Right renal pelvis (tissue), 4 donors: Measurements from ENCODE around the gene RHNO1. TPM values are rescaled to one million over a fixed set of nuclear protein-coding genes. Genes with fewer than 3 reads are reported as not detected.
"Not testable (repeated sequence)": the region's sequence is repeated elsewhere in the genome, so short reads cannot be mapped to it uniquely, and the experiment has no call there.

Source experiments
- DNase-seq, 4 donors: peaks; one replicate each; pipeline ENCODE4 v3.0.0-alpha.2; 2013; ENCODE audit warnings: low read depth in 4 of 4, low spot score in 3 of 4, missing footprints in 1 of 4
- polyA plus RNA-seq, 4 donors: library from polyadenylated mRNA; unstranded; fragments of 120-200 nt; gene quantifications; one replicate each; pipeline ENCODE4 v1.2.1, GENCODE V29; 2013; ENCODE audit not compliant: insufficient read length in 4 of 4

RHNO1 gene
- polyA plus RNA-seq, 4 donors: 42.6 to 53.6 (median 44.0) TPM

- DNase-seq: no peak
Measured at GRCh38 chr12:2858334-2858733, 18.7 kb upstream of the RHNO1 start.

DNA sequence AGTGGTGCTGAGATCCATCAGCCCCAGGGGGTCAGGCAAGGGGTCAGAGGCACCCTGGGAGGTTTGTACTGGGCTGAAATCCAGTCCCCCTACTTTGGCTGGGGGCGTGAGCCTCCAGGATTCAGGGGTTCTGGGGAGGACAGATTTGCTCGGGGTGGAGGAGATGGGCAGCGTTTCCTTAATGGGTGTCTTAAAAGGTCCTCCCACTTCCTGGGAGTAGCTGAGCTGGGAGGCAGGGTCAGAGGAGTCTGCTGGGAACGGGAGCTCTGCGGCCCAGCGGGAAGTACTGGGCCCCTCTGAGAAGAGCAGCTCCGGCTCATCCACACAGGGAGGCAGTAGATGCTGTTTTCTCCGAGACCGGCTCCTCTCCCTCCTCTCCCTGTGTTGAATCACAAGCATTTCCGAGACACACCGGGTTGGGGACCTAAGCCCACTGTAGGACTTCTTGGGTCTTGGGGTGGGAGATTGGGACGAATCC lies 18.0 kb upstream of the RHNO1 start:
- no peak for DNase-seq

DNA sequence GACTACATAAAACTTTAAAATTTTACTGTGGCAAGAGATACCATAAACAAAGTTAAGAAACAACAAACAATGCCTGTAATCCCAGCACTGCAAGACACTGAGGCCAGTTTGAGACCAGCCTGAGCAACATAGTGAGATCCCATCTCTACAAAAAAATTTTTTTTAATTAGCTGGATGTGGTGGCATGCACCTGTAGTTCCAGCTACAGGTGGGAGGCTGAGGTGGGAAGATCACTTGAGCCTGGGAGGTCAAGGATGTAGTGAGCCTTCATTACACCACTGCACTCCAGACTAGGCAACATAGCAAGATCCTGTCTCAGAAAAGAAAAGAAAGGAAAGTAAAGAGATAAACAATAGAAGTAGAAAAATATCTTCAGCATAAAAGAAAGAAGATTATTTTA lies 16.9 kb upstream of the RHNO1 start:
- DNase-seq: no peak

DNA sequence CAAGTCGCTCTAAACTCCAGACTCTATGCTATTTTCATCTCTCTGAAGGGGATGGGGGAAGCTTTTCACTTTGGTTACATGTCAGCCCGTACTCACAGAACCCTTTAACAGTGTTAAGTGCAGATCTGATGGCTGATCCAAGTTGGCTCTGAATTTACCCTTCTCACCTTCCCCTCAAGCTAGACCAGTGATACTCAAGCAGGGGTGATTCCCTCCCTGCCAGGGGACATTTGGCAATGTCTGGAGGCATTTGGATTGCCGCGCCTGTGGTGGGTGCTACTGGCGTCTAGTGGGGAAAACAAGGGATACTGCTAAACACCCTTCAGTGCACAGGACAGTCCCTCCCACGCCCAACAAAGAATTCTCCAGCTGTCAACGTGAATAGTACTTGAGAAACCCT lies 14.1 kb upstream of the RHNO1 start:
- DNase-seq: no peak

DNA sequence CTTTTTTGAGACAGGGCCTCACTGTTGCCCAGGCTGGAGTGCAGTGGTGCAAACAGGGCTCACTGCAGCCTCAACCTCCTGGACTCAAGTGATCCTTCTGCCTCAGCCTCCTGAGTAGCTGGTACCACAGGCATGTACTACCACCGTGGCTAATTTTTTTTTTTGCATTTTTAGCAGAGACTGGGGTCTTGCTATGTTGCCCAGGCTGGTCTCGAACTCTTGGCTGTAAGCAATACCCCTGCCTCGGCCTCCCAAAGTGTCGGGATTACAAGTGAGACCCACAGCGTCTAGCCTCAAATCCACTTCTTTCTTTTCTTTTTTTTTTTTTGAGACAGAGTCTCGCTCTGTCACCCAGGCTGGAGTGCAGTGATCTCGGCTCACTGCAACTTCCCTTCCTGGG lies 13.6 kb upstream of the RHNO1 start:
- not testable (repeated sequence) for DNase-seq

DNA sequence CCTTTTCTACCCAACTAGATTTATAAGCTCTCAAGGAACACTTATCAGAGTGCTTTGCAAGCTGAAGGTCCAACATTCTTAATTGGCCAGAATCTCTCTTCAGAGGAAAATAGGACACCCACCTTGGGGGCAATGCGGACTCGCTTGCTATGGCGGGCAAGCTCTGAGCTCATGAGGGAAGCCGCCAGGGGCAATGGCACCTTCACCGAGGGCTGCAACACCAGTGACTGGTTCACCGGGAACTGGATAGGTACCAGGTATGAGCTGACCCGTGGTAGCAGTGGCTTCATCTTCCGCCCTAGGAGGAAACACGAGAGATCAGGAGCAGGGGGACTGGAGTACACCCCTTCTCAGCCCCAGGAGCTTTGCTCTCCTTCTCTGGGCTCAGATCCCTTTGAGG lies 12.8 kb upstream of the RHNO1 start:
- DNase-seq: no peak

- DNase-seq: not testable (repeated sequence)
Measured at GRCh38 chr12:2868986-2869632, 7.9 kb upstream of the RHNO1 start.

DNA sequence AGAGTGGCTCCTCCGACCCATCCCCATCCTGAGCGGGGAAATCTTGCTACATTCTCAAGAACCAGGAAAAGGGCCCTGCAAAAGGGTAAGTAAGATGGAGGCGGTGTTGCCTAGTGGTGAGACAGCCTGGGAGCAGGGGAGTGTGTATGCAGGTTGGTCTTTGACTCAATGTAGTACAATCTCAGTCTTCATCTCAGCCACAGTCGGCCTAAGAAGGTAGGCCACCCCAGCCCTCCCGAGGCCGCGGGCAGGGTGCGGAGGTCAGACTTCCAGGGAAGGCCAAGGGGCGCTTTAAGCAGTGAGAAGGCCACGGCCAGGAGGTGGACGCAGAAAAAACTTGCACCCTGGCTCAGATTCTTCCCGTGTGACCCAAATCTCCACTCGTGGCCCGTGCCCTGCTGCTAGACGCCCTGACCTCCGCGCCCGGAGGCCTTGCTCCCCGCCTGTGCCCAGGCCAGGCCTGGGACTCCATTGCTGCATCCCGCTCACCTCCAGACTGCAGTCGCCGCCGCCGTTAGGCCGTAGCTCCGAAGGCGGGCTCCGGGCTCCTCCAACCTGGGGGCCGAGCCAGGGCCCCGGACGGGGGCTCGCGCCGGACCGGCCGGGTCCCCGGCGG lies 484 bp upstream of the RHNO1 start:
- no peak for DNase-seq

- DNase-seq: no peak
Measured at GRCh38 chr12:2877953-2878732, 1.1 kb downstream of the RHNO1 start.

GRCh38 chr12:2879853-2880252 lies 2.8 kb downstream of the RHNO1 start:
- DNase-seq: no peak

- DNase-seq: no peak
Measured at GRCh38 chr12:2884810-2885209, 7.8 kb downstream of the RHNO1 start.

- DNase-seq: peak in 1 of 4 donors; percentile 4
Measured at GRCh38 chr12:2886768-2887450, 9.9 kb downstream of the RHNO1 start.

- no peak for DNase-seq
Measured at GRCh38 chr12:2890001-2890387, 13.0 kb downstream of the RHNO1 start.

- peak; percentile 95 to 97 (median 96) for DNase-seq
Measured at GRCh38 chr12:2890388-2891239, 13.6 kb downstream of the RHNO1 start, which contains the start of gene TULP3. Gene TULP3 (plus strand): TSS chr12:2890891. CDS start chr12:2890948, 57 bp downstream.

GRCh38 chr12:2891240-2892053 lies 14.4 kb downstream of the RHNO1 start:
- peak in 1 of 4 donors; percentile 53 for DNase-seq

DNA sequence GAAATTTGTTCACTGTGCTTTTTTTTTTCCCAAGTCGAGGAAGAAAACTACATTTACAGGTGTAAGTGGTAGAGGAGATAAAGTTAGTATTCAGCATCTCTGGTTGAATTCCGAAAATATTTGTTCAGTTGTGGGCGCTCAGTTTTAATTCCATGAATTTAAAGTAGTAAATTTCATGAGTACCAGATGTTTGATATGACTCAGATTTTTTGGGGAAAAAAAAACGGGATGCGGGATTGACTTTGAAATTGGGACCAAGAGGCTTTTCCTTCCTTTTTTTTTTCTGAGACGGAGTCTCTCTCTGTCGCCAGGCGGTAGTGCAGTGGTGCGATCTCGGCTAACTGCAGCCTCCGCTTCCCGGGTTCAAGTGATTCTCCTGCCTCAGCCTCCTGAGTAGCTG lies 15.2 kb downstream of the RHNO1 start:
- no peak for DNase-seq

- no peak for DNase-seq
Measured at GRCh38 chr12:2893007-2893406, 16.0 kb downstream of the RHNO1 start.

GRCh38 chr12:2895051-2895451 lies 18.0 kb downstream of the RHNO1 start:
- no peak for DNase-seq

GRCh38 chr12:2895511-2895910 lies 18.5 kb downstream of the RHNO1 start:
- no peak for DNase-seq
